H1 (cell line): ENCODE data around the gene IL2. TPM values are rescaled to one million over a fixed set of nuclear protein-coding genes. Genes with fewer than 3 reads are reported as not detected.

Source experiments
- KDM1A ChIP-seq: fragments of 200-600, 300-600 bp; sonication (generic); IDR thresholded peaks from 2 replicates; pipeline ENCODE4 v1.7.1; 2016; ENCODE audit warnings: mild to moderate bottlenecking, low read length, borderline replicate concordance
- NANOG ChIP-seq: IDR thresholded peaks from 2 replicates; pipeline ENCODE4 v1.6.1; 2011; ENCODE audit warnings: low read length, low read depth, mild to moderate bottlenecking, inconsistent platforms; ENCODE audit not compliant: insufficient read depth, poor library complexity, severe bottlenecking
- SAP30 ChIP-seq: fragments of 300-600 bp; sonication (generic); IDR thresholded peaks from 2 replicates; pipeline ENCODE4 v1.7.1; 2012; ENCODE audit warnings: low read length, moderate library complexity, mild to moderate bottlenecking, inconsistent platforms; ENCODE audit not compliant: insufficient read depth, insufficient replicate concordance
- TAF7 ChIP-seq: optimal IDR thresholded peaks from 2 replicates; pipeline ENCODE3; 2011; ENCODE audit warnings: low read depth, mild to moderate bottlenecking, inconsistent platforms, low read length, moderate library complexity, borderline replicate concordance
- TBP ChIP-seq: IDR thresholded peaks from 2 replicates; pipeline ENCODE4 v1.6.1; 2011; ENCODE audit warnings: low read depth, low read length, improper control_type of control experiment
- TCF12 ChIP-seq: IDR thresholded peaks from 2 replicates; pipeline ENCODE4 v1.6.1; 2011; ENCODE audit warnings: low read depth, mild to moderate bottlenecking, low read length
- polyA plus RNA-seq, 7 experiments: library from polyadenylated mRNA; depleted of rRNA in 3 of 7; stranded (reverse) in 5 of 7; unstranded in 2 of 7; fragments of >200 nt in 5 of 7; fragments of 200-250 nt in 2 of 7; gene quantifications; 1 replicate in 5 of 7; 2 replicates in 1 of 7; 4 replicates in 1 of 7; pipeline versions ENCODE4 v1.2.1 to v1.2.3, GENCODE V29; 2011 to 2013; ENCODE audit warnings: missing spikeins in 2 of 7, mixed read lengths in 2 of 7
- total RNA-seq: library from RNA; stranded (reverse); fragmentation: NEBNext Ultra II Directional; extraction: Animal tissue kit (Norgen Biotek cat#: 25700); gene quantifications from 2 replicates; pipeline ENCODE4 v1.2.1, GENCODE V29; 2021
- TF ChIP-seq, protein P1 (sequence below): IDR thresholded peaks from 2 replicates; pipeline ENCODE4 v1.6.1; 2012; ENCODE audit warnings: inconsistent platforms

The IL2 gene
- total and polyA plus RNA-seq, 2 of the 8 experiments (the other 6 are each of a cell fraction or from before 2014, with no cell fraction given) = not detected

DNA sequence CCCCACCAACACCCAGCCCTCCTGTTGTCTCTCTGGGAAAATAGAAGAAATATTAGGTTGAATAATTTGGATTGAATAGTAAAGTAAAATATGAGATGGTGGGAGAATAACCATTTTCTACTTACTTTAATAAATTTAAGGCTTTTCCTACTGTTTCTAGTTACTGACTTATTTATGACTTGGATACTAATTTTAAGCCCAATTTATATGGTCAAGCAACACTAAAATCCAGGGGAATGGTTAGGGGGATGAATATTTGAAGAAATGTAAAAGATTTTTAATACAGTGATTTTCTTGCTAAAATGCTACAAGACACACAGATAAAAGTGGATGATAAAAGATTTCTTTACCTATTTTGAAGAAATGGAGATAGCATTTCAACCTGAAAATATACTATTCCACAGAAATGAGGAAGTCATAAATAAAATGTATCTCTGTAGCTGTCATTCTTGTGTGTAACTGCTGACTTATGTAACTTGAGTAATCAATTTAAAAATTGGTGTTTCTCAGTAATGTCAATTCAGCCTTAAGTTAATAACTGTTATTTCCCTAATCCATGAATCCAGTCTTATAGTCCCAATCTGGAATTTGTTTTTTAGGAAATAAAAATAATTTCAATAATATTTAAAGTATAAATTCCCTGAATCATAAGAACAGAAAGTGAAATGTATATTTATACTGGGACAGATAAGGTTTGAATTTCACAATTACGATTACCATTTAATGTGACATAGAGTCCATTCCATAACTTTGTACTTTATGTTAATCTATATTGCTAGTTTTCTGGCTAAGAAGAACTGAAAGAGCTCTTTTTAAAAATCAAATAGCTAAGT lies 24.3 kb upstream of the IL2 start (continued):
- TF ChIP-seq NANOG (no peak), SAP30 (no peak), TAF7 (no peak), TBP (no peak), KDM1A (no peak), TCF12 (no peak)
- TF ChIP-seq, protein P1, sequence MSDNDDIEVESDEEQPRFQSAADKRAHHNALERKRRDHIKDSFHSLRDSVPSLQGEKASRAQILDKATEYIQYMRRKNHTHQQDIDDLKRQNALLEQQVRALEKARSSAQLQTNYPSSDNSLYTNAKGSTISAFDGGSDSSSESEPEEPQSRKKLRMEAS = no peak
